ENCODE measurements around the gene TRPC4. TPM values are rescaled to one million over a fixed set of nuclear protein-coding genes. Genes with fewer than 3 reads are reported as not detected.

Gene TRPC4
- total RNA-seq, 1 experiment from 2014 or later, result 19.0 TPM

DNA sequence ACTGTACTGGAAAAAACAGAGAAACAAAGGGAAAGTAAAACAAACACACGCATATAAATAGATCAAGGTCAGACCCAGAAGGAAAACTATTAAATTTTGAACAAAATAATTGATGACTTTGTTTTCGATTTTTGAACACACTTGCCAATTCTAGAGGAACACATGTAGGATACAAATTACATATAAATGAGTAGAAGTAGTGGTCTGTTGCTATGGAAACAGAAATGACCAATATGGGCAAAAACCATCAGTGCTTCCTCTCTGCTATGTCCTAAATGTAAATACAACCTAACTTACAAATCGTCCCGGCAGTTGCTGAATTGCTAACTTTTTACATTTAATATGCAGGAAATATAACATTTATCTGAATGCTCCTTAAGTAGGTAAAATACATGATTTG is 205.8 kb downstream of the TRPC4 start:
- Histone ChIP-seq H3K9ac (ENCODE audit: extremely low read depth, insufficient read length, low read length) (no peak overlapping the region), H3K9me3 (ENCODE audit: control insufficient read depth, low read depth, low read length) (no peaks in the 10 kb centered on the region), H3K23ac (ENCODE audit: insufficient read length, low read depth, low read length) (no peak overlapping the region), H3K27me3 (ENCODE audit: insufficient read depth, low read length) (no peaks in the 10 kb centered on the region), H4K8ac (replicated peaks; ENCODE audit: insufficient read length, low read depth, low read length) (no peak overlapping the region), H3K4me1 (ENCODE audit: insufficient read depth, low read length) (no peaks in the 10 kb centered on the region), H2AK5ac (ENCODE audit: insufficient read length, low read length) (no peak overlapping the region), H4K91ac (ENCODE audit: insufficient read length, low read depth, low read length) (no peak overlapping the region), H3T11ph (ENCODE audit: low read length) (no peak overlapping the region), H2BK12ac (ENCODE audit: insufficient read length, low read depth, low read length) (no peak overlapping the region), H2BK120ac (ENCODE audit: low read depth, low read length, poor library complexity, severe bottlenecking) (no peak overlapping the region), H3K18ac (ENCODE audit: insufficient read length, low read depth, low read length) (no peak overlapping the region), H4K20me1 (ENCODE audit: control insufficient read depth, insufficient read depth, insufficient read length) (no peaks in the 10 kb centered on the region), H3K14ac (ENCODE audit: insufficient read depth, low read length) (no peak overlapping the region), H3K23me2 (ENCODE audit: insufficient read length, low read depth, low read length, poor library complexity, severe bottlenecking) (no peaks in the 10 kb centered on the region), H2BK5ac (ENCODE audit: insufficient read length, low read length) (no peak overlapping the region), H2AFZ (ENCODE audit: low read length) (no peak overlapping the region), H3K4me2 (ENCODE audit: insufficient read depth, insufficient read length, low read length) (no peak overlapping the region), H4K5ac (ENCODE audit: insufficient read length, low read depth, low read length) (no peak overlapping the region), H2BK20ac (ENCODE audit: low read depth, low read length, poor library complexity, severe bottlenecking) (no peak overlapping the region), H2BK15ac (ENCODE audit: low read depth, low read length) (no peak overlapping the region), H3K4ac (ENCODE audit: low read depth, low read length) (no peak overlapping the region), H3K56ac (ENCODE audit: insufficient read length, low read depth, low read length) (no peak overlapping the region), H3K79me2 (ENCODE audit: insufficient read depth, low read length) (no peaks in the 10 kb centered on the region), H3K27ac (ENCODE audit: insufficient read length, low read depth, low read length) (no peak overlapping the region), H3K79me1 (ENCODE audit: insufficient read depth, low read depth, low read length, poor library complexity, severe bottlenecking) (no peaks in the 10 kb centered on the region)
- DNase-seq, result no peak
- H3K27ac Mint-ChIP-seq, result no peak overlapping the region
- peaks cover 0 to 7% (median 4%) of the 10 kb centered on the region in 3 experiments; a peak in 4 of 7 replicates for H3K36me3 Mint-ChIP-seq (ENCODE audit: insufficient read depth in 1 of 3, low read depth in 3 of 3)
- no peaks in the 10 kb centered on the region for H3K9me3 Mint-ChIP-seq
- TF ChIP-seq, protein P1, sequence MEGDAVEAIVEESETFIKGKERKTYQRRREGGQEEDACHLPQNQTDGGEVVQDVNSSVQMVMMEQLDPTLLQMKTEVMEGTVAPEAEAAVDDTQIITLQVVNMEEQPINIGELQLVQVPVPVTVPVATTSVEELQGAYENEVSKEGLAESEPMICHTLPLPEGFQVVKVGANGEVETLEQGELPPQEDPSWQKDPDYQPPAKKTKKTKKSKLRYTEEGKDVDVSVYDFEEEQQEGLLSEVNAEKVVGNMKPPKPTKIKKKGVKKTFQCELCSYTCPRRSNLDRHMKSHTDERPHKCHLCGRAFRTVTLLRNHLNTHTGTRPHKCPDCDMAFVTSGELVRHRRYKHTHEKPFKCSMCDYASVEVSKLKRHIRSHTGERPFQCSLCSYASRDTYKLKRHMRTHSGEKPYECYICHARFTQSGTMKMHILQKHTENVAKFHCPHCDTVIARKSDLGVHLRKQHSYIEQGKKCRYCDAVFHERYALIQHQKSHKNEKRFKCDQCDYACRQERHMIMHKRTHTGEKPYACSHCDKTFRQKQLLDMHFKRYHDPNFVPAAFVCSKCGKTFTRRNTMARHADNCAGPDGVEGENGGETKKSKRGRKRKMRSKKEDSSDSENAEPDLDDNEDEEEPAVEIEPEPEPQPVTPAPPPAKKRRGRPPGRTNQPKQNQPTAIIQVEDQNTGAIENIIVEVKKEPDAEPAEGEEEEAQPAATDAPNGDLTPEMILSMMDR (conservative IDR thresholded peaks at IDR 0.05), result no peak
- WGBS (ENCODE audit: extremely low coverage, insufficient read length, low lambda C conversion rate), result no CpG with 5 or more reads among the region's 4 CpGs
- peaks cover 12 to 20% of the 10 kb centered on the region in 2 experiments for H3K4me1 Mint-ChIP-seq
- H3K4me3 Mint-ChIP-seq, result no peak overlapping the region
- no peaks in the 10 kb centered on the region for H3K27me3 Mint-ChIP-seq (ENCODE audit: low read depth)

All from H9 (cell line).